Measurements from ENCODE around the gene CSF3R. TPM values are rescaled to one million over a fixed set of nuclear protein-coding genes. Genes with fewer than 3 reads are reported as not detected.

Gene CSF3R
- total and polyA plus RNA-seq, 2 donors (not counting 3 experiments of a cell fraction or from before 2014, with no cell fraction given) = not detected

- Histone ChIP-seq H2AFZ (ENCODE audit: low read depth, low read length) (no peak overlapping the region), H3K27me3 (ENCODE audit: control insufficient read depth in 2 of 2, insufficient read depth in 2 of 2, low read length in 2 of 2) (peaks cover 0 to 2% of the 10 kb centered on the region in 2 experiments), H4K20me1 (replicated peaks; ENCODE audit: control insufficient read depth, extremely low read depth, insufficient read depth, low read length) (no peaks in the 10 kb centered on the region), H3K4me1 (ENCODE audit: control insufficient read depth, extremely low read depth, insufficient read depth, low read length) (no peaks in the 10 kb centered on the region), H3K27ac (ENCODE audit: insufficient read depth, low read depth, low read length) (no peak overlapping the region), H3K79me2 (ENCODE audit: control insufficient read depth, insufficient read depth, low read length) (no peaks in the 10 kb centered on the region), H3K9ac (replicated peaks; ENCODE audit: extremely low read depth, insufficient read depth, low read length) (no peak overlapping the region), H3K9me1 (replicated peaks; ENCODE audit: control insufficient read depth, extremely low read depth, insufficient read depth, low read length) (no peaks in the 10 kb centered on the region), H3K36me3 (ENCODE audit: control insufficient read depth in 2 of 2, extremely low read depth in 1 of 2, insufficient read depth in 2 of 2, low read length in 2 of 2) (no peaks in the 10 kb centered on the region), H3K4me2 (ENCODE audit: insufficient read depth, low read length) (no peak overlapping the region), H3K9me3 (replicated peaks; ENCODE audit: control insufficient read depth, insufficient read depth, low read length) (no peaks in the 10 kb centered on the region), H3K4me3 (replicated peaks in 1 of 3; ENCODE audit: insufficient read depth in 1 of 3, low read depth in 1 of 3, low read length in 3 of 3) (no peak overlapping the region)
- no TSS peak for BruUV-seq (replicated peaks)
- DNase-seq (ENCODE audit: low read depth, low spot score) (no peak), FAIRE-seq (no peak)
- ChIA-PET POLR2A (no interaction called here), CTCF (no interaction called here)
- intact Hi-C loops (cut with micrococcal nuclease) = no loop called here
- dilution Hi-C loops (cut with MboI; ENCODE audit: extremely low pct_ligation_motif_present, low sequenced_read_pairs) = no loop called here
- TF ChIP-seq POLR2A (IDR thresholded peaks at IDR 0.05; ENCODE audit: low read depth, low read length) (no peak), POLR2AphosphoS5 (IDR thresholded peaks at IDR 0.05; ENCODE audit: insufficient read depth, low read depth, low read length) (no peak), GATA2 (IDR thresholded peaks at IDR 0.05; ENCODE audit: insufficient read depth, insufficient read length, low read depth, low read length) (no peak), JUN (IDR thresholded peaks at IDR 0.05; ENCODE audit: borderline replicate concordance, insufficient read depth, insufficient read length, low read depth) (no peak), FOS (IDR thresholded peaks at IDR 0.05; ENCODE audit: borderline replicate concordance, insufficient read depth, low read length) (no peak), EZH2 (IDR thresholded peaks at IDR 0.05; ENCODE audit: borderline replicate concordance, low read depth, low read length, severe bottlenecking) (no peak), MAX (IDR thresholded peaks at IDR 0.05; ENCODE audit: insufficient read depth, insufficient read length) (no peak), MYC (IDR thresholded peaks at IDR 0.05; ENCODE audit: low read depth, low read length) (no peak), CTCF (IDR thresholded peaks at IDR 0.05; ENCODE audit: extremely low read depth in 1 of 2, insufficient read depth in 1 of 2, low read depth in 1 of 2, low read length in 2 of 2) (no peak)
Measured at GRCh38 chr1:36528361-36529349, 45.9 kb upstream of the CSF3R start.

All from endothelial cell of umbilical vein (primary cell).